GM23248 (cell line): ENCODE results near the gene ZSCAN9.

Experiments used
- EZH2 ChIP-seq: fragments of 200-600 bp; sonication (generic); IDR thresholded peaks from 2 replicates; pipeline ENCODE4 v1.6.1; 2018; ENCODE audit warnings: antibody characterized with exemption, mild to moderate bottlenecking; ENCODE audit not compliant: insufficient read depth, poor library complexity, severe bottlenecking
- EZH2phosphoT487 ChIP-seq: fragments of 200-600 bp; sonication (generic); IDR thresholded peaks from 2 replicates; pipeline ENCODE4 v1.6.1; 2018; ENCODE audit warnings: antibody characterized with exemption, moderate library complexity, mild to moderate bottlenecking, low read depth; ENCODE audit not compliant: insufficient read depth

DNA sequence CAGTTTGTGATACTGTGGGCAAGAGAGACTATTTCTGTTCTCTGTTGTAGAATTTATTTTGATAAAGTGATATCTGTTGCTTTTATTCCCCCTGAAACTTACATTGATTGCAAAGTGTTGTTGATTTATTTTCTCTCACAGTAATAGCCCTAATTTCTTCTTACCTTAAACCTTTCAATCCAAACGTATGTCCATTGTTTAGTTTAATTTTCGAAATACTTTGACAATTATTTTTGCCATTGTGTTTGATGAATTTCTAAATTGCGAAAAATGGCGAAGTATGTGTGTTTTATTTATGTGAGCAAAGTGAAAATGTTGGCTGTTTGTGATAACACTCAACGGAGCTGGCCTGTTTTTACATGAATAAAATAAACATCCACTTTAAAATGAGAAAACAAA is 41.5 kb downstream of the ZSCAN9 start:
- TF ChIP-seq EZH2 = no peak
- no peak for TF ChIP-seq EZH2phosphoT487
